NCI-H748 (cell line): ENCODE measurements around the gene PRR33.

Experiments used
- DNase-seq: peaks from one replicate; lab custom pipeline; 2025; ENCODE audit not compliant: unreplicated experiment; lab: John Stamatoyannopoulos, UW

Gene PRR33

GRCh38 chr11:1928470-1928890, 36.8 kb upstream of the PRR33 start:
- DNase-seq, result no peak

GRCh38 chr11:1927848-1928469, 36.3 kb upstream of the PRR33 start:
- no peak for DNase-seq

- DNase-seq, result no peak
These were observed 35.5 kb upstream of the PRR33 start for GRCh38 chr11:1927026-1927847.

- DNase-seq, result no peak
These were observed 34.7 kb upstream of the PRR33 start for GRCh38 chr11:1926156-1927025.

- DNase-seq, result no peak
These were observed 33.9 kb upstream of the PRR33 start for GRCh38 chr11:1925373-1926155.

GRCh38 chr11:1924646-1925372, 33.1 kb upstream of the PRR33 start:
- no peak for DNase-seq

GRCh38 chr11:1924181-1924580, 32.5 kb upstream of the PRR33 start:
- no peak for DNase-seq

GRCh38 chr11:1923201-1923956, 31.7 kb upstream of the PRR33 start:
- DNase-seq, result no peak

- no peak for DNase-seq
These were observed 30.9 kb upstream of the PRR33 start for GRCh38 chr11:1922481-1923081.

- DNase-seq, result no peak
These were observed 30.0 kb upstream of the PRR33 start for GRCh38 chr11:1921574-1922141.

GRCh38 chr11:1920909-1921573, 29.3 kb upstream of the PRR33 start:
- DNase-seq, result no peak

- no peak for DNase-seq
These were observed 28.6 kb upstream of the PRR33 start for GRCh38 chr11:1920128-1920908.

- DNase-seq, result no peak
These were observed 27.9 kb upstream of the PRR33 start, which contains the start of gene TNNT3 for GRCh38 chr11:1919391-1920127. Gene TNNT3, plus strand, starts transcription at chr11:1919703. Its CDS starts 3,172 bp downstream, at chr11:1922875.

- no peak for DNase-seq
These were observed 27.0 kb upstream of the PRR33 start for GRCh38 chr11:1918436-1919315.
